NCI-H748 (cell line): ENCODE data around the gene GLDN.
A peak's percentile ranks its signal among the peaks of the same experiment; 100 is the strongest.

ENCODE experiments used
- DNase-seq: peaks from one replicate; lab custom pipeline; 2025; ENCODE audit not compliant: unreplicated experiment; lab: John Stamatoyannopoulos, UW

The GLDN gene

GRCh38 chr15:51322621-51323296 lies 18.7 kb upstream of the GLDN start:
- no peak for DNase-seq

- DNase-seq, result no peak
Measured at GRCh38 chr15:51323749-51324148, 17.7 kb upstream of the GLDN start.

- DNase-seq, result no peak
Measured at GRCh38 chr15:51325167-51325566, 16.3 kb upstream of the GLDN start.

- DNase-seq, result peak; percentile 8
Measured at GRCh38 chr15:51327081-51327480, 14.4 kb upstream of the GLDN start.

- DNase-seq, result no peak
Measured at GRCh38 chr15:51328926-51329325, 12.5 kb upstream of the GLDN start.

GRCh38 chr15:51331141-51331540 lies 10.3 kb upstream of the GLDN start:
- DNase-seq, result no peak

- DNase-seq, result no peak
Measured at GRCh38 chr15:51332206-51333147, 9.0 kb upstream of the GLDN start.

- no peak for DNase-seq
Measured at GRCh38 chr15:51333571-51333970, 7.9 kb upstream of the GLDN start.

- no peak for DNase-seq
Measured at GRCh38 chr15:51334011-51334451, 7.4 kb upstream of the GLDN start.

GRCh38 chr15:51335087-51335486 lies 6.4 kb upstream of the GLDN start:
- DNase-seq, result no peak

GRCh38 chr15:51335538-51336410 lies 5.7 kb upstream of the GLDN start:
- no peak for DNase-seq

- DNase-seq, result no peak
Measured at GRCh38 chr15:51338496-51338895, 3.0 kb upstream of the GLDN start, which contains the start of gene CYP19A1. Gene CYP19A1, minus strand, starts transcription at chr15:51338596. Its CDS starts 95,684 bp downstream, at chr15:51242912.

GRCh38 chr15:51342227-51342999 lies 958 bp downstream of the GLDN start:
- peak; percentile 53 for DNase-seq

- DNase-seq, result no peak
Measured at GRCh38 chr15:51343466-51343865, 2.0 kb downstream of the GLDN start.

- no peak for DNase-seq
Measured at GRCh38 chr15:51346136-51346535, 4.7 kb downstream of the GLDN start.

GRCh38 chr15:51348688-51349087 lies 7.2 kb downstream of the GLDN start:
- DNase-seq, result no peak

- DNase-seq, result no peak
Measured at GRCh38 chr15:51349156-51349844, 7.8 kb downstream of the GLDN start.

GRCh38 chr15:51350723-51351122 lies 9.3 kb downstream of the GLDN start:
- DNase-seq, result no peak

GRCh38 chr15:51353976-51354375 lies 12.5 kb downstream of the GLDN start:
- no peak for DNase-seq

- no peak for DNase-seq
Measured at GRCh38 chr15:51355096-51355495, 13.6 kb downstream of the GLDN start.
